Fibroblast of gingiva (primary cell): ENCODE data around the gene ASTN1.

Experiments used
- DNase-seq: peaks from one replicate; pipeline ENCODE4 v3.0.0-alpha.2; 2011; ENCODE audit warnings: low read depth

ASTN1 gene

GRCh38 chr1:176878750-176879536 is 285.6 kb downstream of the ASTN1 start:
- no peak for DNase-seq

- DNase-seq: no peak
Measured at GRCh38 chr1:176877557-176877956, 287.0 kb downstream of the ASTN1 start.

DNA sequence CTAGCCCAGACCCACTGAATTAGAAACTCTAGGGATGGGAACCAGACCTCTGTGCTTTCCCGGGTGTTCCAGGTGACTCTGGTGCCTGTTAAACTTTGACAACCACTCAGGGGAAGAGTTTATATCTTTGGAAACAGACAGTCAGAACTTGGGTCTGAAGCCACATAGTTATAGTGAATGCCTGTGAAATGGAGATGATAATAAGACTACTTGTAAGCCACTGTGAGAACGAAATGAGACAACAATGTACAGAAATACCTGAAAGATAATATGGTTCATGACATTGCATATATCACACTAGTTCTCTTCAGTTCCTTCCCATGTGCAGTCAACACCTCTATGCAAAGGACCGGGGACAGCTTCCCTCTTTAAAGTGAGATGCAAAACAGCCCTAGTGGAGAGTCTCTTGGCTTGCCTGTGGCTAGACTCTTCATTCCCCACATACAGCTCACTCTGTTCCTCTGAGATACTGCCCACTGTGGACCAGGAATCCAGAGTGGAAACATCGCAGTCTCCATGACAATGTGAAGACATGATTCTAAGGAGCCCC is 287.5 kb downstream of the ASTN1 start:
- DNase-seq: no peak

DNA sequence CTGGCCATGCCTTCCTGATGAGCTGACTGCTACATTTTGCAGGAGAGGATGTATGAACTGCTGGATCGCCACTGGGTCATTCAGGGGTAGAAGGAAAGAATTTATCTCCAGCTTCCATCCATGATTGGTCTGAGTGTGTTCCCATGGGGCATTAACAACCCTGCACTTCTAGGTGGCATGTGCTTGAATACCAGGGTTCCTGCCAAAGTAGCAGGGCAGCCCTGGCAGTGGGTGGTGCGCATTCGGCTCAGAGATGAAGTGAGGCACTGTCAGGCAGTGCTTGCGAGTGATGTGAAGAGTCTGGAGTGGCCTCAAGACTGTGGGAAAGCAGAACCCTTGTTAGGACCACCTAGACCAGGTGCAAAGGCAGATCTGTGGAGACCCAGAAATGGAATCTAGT is 294.9 kb downstream of the ASTN1 start:
- no peak for DNase-seq

- no peak for DNase-seq
Measured at GRCh38 chr1:176866011-176866714, 298.3 kb downstream of the ASTN1 start.

- no peak for DNase-seq
Measured at GRCh38 chr1:176864211-176864610, 300.3 kb downstream of the ASTN1 start.

DNA sequence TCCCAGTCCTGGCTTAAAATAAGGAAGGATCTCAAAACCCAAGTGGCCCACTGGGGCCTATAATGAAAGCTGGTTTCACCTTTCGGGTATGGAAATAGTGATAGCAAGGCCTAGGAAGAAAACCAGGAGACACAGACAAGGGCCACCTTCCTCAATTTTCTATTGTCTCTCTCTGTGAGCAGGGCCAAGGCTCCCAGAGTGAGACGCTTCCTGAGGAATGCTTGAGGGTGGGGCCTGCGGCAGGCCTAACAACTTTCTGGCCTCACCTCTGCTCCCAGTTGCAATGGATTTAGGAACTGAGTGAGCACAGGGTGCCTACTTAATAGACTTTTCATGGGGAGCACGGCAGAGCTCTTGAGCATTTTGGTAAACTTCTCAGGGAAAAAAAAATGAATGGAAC is 300.9 kb downstream of the ASTN1 start:
- DNase-seq: no peak

DNA sequence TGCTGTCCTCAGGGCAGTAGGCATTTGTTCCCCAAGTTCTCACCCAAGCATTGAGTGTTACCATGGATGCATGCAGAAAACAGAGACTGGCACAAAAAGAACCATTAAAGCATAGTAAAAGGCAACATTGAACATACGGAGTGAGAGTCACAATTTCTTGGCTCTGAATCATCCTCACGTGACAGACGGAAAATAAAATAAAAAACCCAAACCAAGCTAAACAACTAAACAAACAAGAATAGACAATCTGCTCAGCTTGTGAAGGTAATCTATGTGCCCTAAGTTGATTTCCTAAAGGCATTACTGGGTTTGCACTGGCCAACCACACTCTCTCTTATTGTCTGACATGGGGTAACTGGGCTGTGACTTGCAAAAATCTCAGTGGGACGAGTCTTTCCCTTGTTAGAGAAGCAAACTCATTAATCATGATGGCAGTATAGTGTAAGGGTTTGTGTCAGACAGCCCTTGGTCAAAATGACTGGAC is 306.0 kb downstream of the ASTN1 start:
- DNase-seq: no peak

- peak; percentile 49 for DNase-seq
Measured at GRCh38 chr1:176857632-176858031, 306.9 kb downstream of the ASTN1 start.

- no peak for DNase-seq
Measured at GRCh38 chr1:176854758-176855745, 309.5 kb downstream of the ASTN1 start.

- DNase-seq: no peak
Measured at GRCh38 chr1:176854121-176854520, 310.4 kb downstream of the ASTN1 start.

GRCh38 chr1:176853503-176853902 is 311.0 kb downstream of the ASTN1 start:
- no peak for DNase-seq

DNA sequence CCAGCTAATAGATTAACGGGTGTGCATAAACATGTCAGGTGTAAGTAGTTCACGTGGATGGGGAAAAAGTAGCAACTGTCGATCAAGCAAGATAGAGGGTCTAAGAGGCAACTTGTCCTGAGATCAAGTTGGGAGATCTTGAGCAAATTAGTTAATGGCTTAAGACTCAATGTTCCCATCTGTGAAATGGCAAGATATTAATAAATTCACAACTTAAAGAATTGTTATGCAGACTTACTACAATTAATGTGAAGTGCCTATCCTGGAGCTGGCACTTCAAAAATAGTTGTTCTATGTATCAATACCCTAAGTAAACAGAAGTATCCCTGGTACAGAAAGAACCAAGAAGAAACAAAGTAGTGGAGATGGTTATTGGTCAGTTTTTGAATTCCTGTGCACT is 312.4 kb downstream of the ASTN1 start:
- DNase-seq: no peak

- DNase-seq: no peak
Measured at GRCh38 chr1:176850871-176851270, 313.6 kb downstream of the ASTN1 start.

DNA sequence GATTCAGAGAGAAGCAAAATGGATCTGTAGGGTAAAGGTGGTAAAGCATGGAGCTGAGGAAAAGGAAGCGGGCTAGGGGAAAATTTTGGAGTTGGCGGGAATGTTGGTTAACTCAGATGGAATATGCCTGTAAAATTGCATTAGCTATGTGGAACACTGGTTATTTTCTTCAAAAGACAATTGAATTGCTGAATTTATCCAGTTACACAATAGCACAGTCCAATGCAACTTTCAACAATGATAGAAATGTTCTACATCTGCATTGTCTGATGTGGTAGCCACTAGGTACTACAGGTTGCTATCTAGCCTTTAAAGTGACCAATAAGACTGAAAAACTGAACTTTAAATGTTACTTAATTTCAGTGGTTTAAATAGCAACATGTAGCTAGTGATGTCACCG is 315.2 kb downstream of the ASTN1 start:
- no peak for DNase-seq

- no peak for DNase-seq
Measured at GRCh38 chr1:176847052-176847451, 317.5 kb downstream of the ASTN1 start.

GRCh38 chr1:176843352-176844297 is 320.9 kb downstream of the ASTN1 start:
- peak; percentile 53 for DNase-seq

GRCh38 chr1:176841238-176841637 is 323.3 kb downstream of the ASTN1 start:
- DNase-seq: no peak

DNA sequence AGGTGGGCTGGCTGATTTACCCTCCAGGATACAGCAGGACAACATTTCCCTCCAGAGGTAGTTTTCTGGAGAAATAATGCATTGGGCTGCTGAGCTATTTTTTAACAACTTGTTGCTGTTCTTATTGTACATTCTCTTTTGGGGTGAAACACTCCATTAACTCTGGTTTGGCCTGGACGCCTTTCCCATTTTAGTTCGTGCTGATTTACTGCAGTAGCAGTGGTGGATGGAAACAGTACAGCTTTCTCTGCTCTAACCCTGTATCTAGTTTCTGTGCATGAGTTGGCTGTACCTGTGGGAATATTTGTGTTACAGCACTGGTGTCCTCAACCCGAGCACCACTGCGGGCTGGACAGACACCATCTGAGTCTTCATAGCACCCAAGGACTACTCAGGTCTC is 325.3 kb downstream of the ASTN1 start:
- DNase-seq: no peak

- no peak for DNase-seq
Measured at GRCh38 chr1:176838276-176838995, 326.1 kb downstream of the ASTN1 start.
